Mammary epithelial cell (primary cell): ENCODE results near the gene UBE2H.

ENCODE experiments used
- CTCF ChIP-seq, 2 donors: IDR thresholded peaks in 1 of 2; conservative IDR thresholded peaks in 1 of 2; 2 replicates each; pipeline ENCODE4 v1.5.1; 2011 to 2012; ENCODE audit warnings: inconsistent platforms in 2 of 2, low read length in 2 of 2, mild to moderate bottlenecking in 2 of 2, control low read depth in 1 of 2, low read depth in 1 of 2; ENCODE audit not compliant: insufficient read depth in 1 of 2; ENCODE audit errors: extremely low read depth in 1 of 2
- EZH2 ChIP-seq: IDR thresholded peaks from 2 replicates; pipeline ENCODE4 v1.6.1; 2012; ENCODE audit warnings: low read length, inconsistent platforms, borderline replicate concordance

- no peak for TF ChIP-seq EZH2
- TF ChIP-seq CTCF (conservative IDR thresholded peaks at IDR 0.05 in 1 of 2, IDR thresholded peaks at IDR 0.05 in 1 of 2; ENCODE audit: extremely low read depth in 1 of 2, insufficient read depth in 1 of 2, low read depth in 1 of 2, low read length in 2 of 2) = no peak
These were observed 19.1 kb downstream of the UBE2H start for GRCh38 chr7:129933627-129934026.
